H9 (cell line): ENCODE data around the gene ETHE1. TPM values are rescaled to one million over a fixed set of nuclear protein-coding genes. Genes with fewer than 3 reads are reported as not detected.

Experiments used
- DNase-seq: peaks from one replicate; pipeline ENCODE4 v3.0.0-alpha.2; 2017
- H2AFZ ChIP-seq: one replicate; pipeline ENCODE4 v1.6.1; 2013; ENCODE audit warnings: mild to moderate bottlenecking, low read length, control low read depth, moderate library complexity
- H2AK5ac ChIP-seq: 2 replicates; pipeline ENCODE4 v1.6.1; 2013; ENCODE audit warnings: low read length, control low read depth, mixed read lengths; ENCODE audit not compliant: insufficient read length
- H2BK120ac ChIP-seq: one replicate; pipeline ENCODE4 v1.6.1; 2013; ENCODE audit warnings: low read depth, mild to moderate bottlenecking, low read length, control low read depth, inconsistent platforms; ENCODE audit not compliant: poor library complexity, severe bottlenecking
- H2BK12ac ChIP-seq: 2 replicates; pipeline ENCODE4 v1.6.1; 2013; ENCODE audit warnings: low read length, control low read depth, mixed read lengths, low read depth; ENCODE audit not compliant: insufficient read length
- H2BK15ac ChIP-seq: 2 replicates; pipeline ENCODE4 v1.6.1; 2013; ENCODE audit warnings: low read depth, low read length, control low read depth
- H2BK20ac ChIP-seq: one replicate; pipeline ENCODE4 v1.6.1; 2013; ENCODE audit warnings: low read depth, mild to moderate bottlenecking, low read length, control low read depth, inconsistent platforms; ENCODE audit not compliant: poor library complexity, severe bottlenecking
- H2BK5ac ChIP-seq: 2 replicates; pipeline ENCODE4 v1.6.1; 2013; ENCODE audit warnings: low read length, control low read depth, mixed read lengths; ENCODE audit not compliant: insufficient read length
- H3K14ac ChIP-seq: 2 replicates; pipeline ENCODE4 v1.6.1; 2013; ENCODE audit warnings: low read length, control low read depth; ENCODE audit not compliant: insufficient read depth
- H3K18ac ChIP-seq: 2 replicates; pipeline ENCODE4 v1.6.1; 2013; ENCODE audit warnings: low read depth, mild to moderate bottlenecking, mixed read lengths, low read length, control low read depth; ENCODE audit not compliant: insufficient read length
- H3K23ac ChIP-seq: 2 replicates; pipeline ENCODE4 v1.6.1; 2013; ENCODE audit warnings: low read length, control low read depth, mixed read lengths, low read depth; ENCODE audit not compliant: insufficient read length
- H3K23me2 ChIP-seq: 2 replicates; pipeline ENCODE4 v1.6.1; 2013; ENCODE audit warnings: low read depth, mild to moderate bottlenecking, mixed read lengths, low read length, control low read depth; ENCODE audit not compliant: insufficient read length, poor library complexity, severe bottlenecking
- H3K27ac ChIP-seq: 2 replicates; pipeline ENCODE4 v1.5.1; 2013; ENCODE audit warnings: low read length, control low read depth, mixed read lengths, low read depth; ENCODE audit not compliant: insufficient read length
- H3K27me3 ChIP-seq: 2 replicates; pipeline ENCODE4 v1.6.1; 2013; ENCODE audit warnings: low read length, control low read depth, inconsistent platforms; ENCODE audit not compliant: insufficient read depth
- H3K4ac ChIP-seq: 2 replicates; pipeline ENCODE4 v1.6.1; 2013; ENCODE audit warnings: low read depth, mild to moderate bottlenecking, control low read depth, inconsistent platforms, low read length, moderate library complexity
- H3K4me1 ChIP-seq: 2 replicates; pipeline ENCODE4 v1.6.1; 2013; ENCODE audit warnings: low read length, control low read depth, inconsistent platforms; ENCODE audit not compliant: insufficient read depth
- H3K4me2 ChIP-seq: 2 replicates; pipeline ENCODE4 v1.6.1; 2013; ENCODE audit warnings: low read length, control low read depth, mixed read lengths; ENCODE audit not compliant: insufficient read length, insufficient read depth
- H3K56ac ChIP-seq: 2 replicates; pipeline ENCODE4 v1.6.1; 2013; ENCODE audit warnings: low read depth, mild to moderate bottlenecking, mixed read lengths, low read length, control low read depth; ENCODE audit not compliant: insufficient read length
- H3K79me1 ChIP-seq: 2 replicates; pipeline ENCODE4 v1.6.1; 2013; ENCODE audit warnings: low read depth, mild to moderate bottlenecking, moderate library complexity, low read length, control low read depth, inconsistent platforms; ENCODE audit not compliant: insufficient read depth, poor library complexity, severe bottlenecking
- H3K79me2 ChIP-seq: 2 replicates; pipeline ENCODE4 v1.6.1; 2013; ENCODE audit warnings: low read length, control low read depth, inconsistent platforms; ENCODE audit not compliant: insufficient read depth
- H3K9ac ChIP-seq: 2 replicates; pipeline ENCODE4 v1.6.1; 2013; ENCODE audit warnings: low read length, control low read depth, mixed read lengths; ENCODE audit not compliant: insufficient read length; ENCODE audit errors: extremely low read depth
- H3K9me3 ChIP-seq: one replicate; pipeline ENCODE4 v1.6.1; 2013; ENCODE audit warnings: low read depth, low read length, inconsistent platforms; ENCODE audit not compliant: control insufficient read depth
- H3T11ph ChIP-seq: one replicate; pipeline ENCODE4 v1.6.1; 2013; ENCODE audit warnings: mild to moderate bottlenecking, low read length, control low read depth, inconsistent platforms
- H4K20me1 ChIP-seq: one replicate; pipeline ENCODE4 v1.6.1; 2013; ENCODE audit not compliant: control insufficient read depth, insufficient read length, insufficient read depth
- H4K5ac ChIP-seq: 2 replicates; pipeline ENCODE4 v1.6.1; 2013; ENCODE audit warnings: low read depth, mild to moderate bottlenecking, mixed read lengths, low read length, control low read depth; ENCODE audit not compliant: insufficient read length
- H4K8ac ChIP-seq: replicated peaks from 2 replicates; pipeline ENCODE4 v1.6.1; 2013; ENCODE audit warnings: low read length, control low read depth, mixed read lengths, low read depth; ENCODE audit not compliant: insufficient read length
- H4K91ac ChIP-seq: 2 replicates; pipeline ENCODE4 v1.6.1; 2013; ENCODE audit warnings: low read depth, mild to moderate bottlenecking, moderate library complexity, mixed read lengths, low read length, control low read depth; ENCODE audit not compliant: insufficient read length
- H3K27ac Mint-ChIP-seq, 3 experiments: 2 replicates in 2 of 3; 3 replicates in 1 of 3; pipeline ENCODE4 v1.8.0; 2020 to 2021; ENCODE audit warnings: mixed read lengths in 3 of 3, mild to moderate bottlenecking in 1 of 3, moderate library complexity in 1 of 3
- H3K27me3 Mint-ChIP-seq: 2 replicates; pipeline ENCODE4 v1.8.0; 2021; ENCODE audit warnings: low read depth, mild to moderate bottlenecking, moderate library complexity, mixed read lengths
- H3K36me3 Mint-ChIP-seq, 3 experiments: 2 replicates in 2 of 3; 3 replicates in 1 of 3; pipeline ENCODE4 v1.8.0; 2020 to 2021; ENCODE audit warnings: low read depth in 3 of 3, mixed read lengths in 3 of 3; ENCODE audit not compliant: insufficient read depth in 1 of 3
- H3K4me1 Mint-ChIP-seq, 2 experiments: 2 replicates each; pipeline ENCODE4 v1.8.0; 2020; ENCODE audit warnings: mixed read lengths in 2 of 2
- H3K4me3 Mint-ChIP-seq, 2 experiments: 2 replicates in 1 of 2; 3 replicates in 1 of 2; pipeline ENCODE4 v1.8.0; 2020 to 2021; ENCODE audit warnings: mild to moderate bottlenecking in 2 of 2, mixed read lengths in 2 of 2, moderate library complexity in 1 of 2
- H3K9me3 Mint-ChIP-seq, 2 experiments: 2 replicates in 1 of 2; 3 replicates in 1 of 2; pipeline ENCODE4 v1.8.0; 2020; ENCODE audit warnings: mild to moderate bottlenecking in 2 of 2, mixed read lengths in 2 of 2, moderate library complexity in 1 of 2
- CTCF ChIP-seq: fragments of 200-600 bp; sonication (generic); conservative IDR thresholded peaks from 3 replicates; pipeline ENCODE4 v1.8.0; 2021; ENCODE audit warnings: antibody characterized with exemption, mild to moderate bottlenecking
- WGBS: extraction: QIAGEN DNeasy Blood & Tissue Kit; methylation state at CpG from one replicate; pipeline ENCODE4 v1.1.7; 2013; ENCODE audit warnings: missing lambda C conversion rate, low lambda C conversion rate, mixed read lengths; ENCODE audit not compliant: insufficient read length; ENCODE audit errors: extremely low coverage; 5-methylcytosine and 5-hydroxymethylcytosine counted together
- total RNA-seq: library from RNA; stranded (reverse); gene quantifications from 2 replicates; pipeline ENCODE4 v1.2.1, GENCODE V29; 2021

Gene ETHE1
- total RNA-seq, 1 experiment from 2014 or later = 18.8 TPM

GRCh38 chr19:43460362-43461016, 66.5 kb downstream of the ETHE1 start:
- H3K27me3 ChIP-seq = no peaks in the 10 kb centered on the region; the same call in 1 of the 2 replicates
- H4K8ac ChIP-seq = no peak overlapping the region
- no peak overlapping the region for H3K4me2 ChIP-seq
- H3K9me3 Mint-ChIP-seq = no peaks in the 10 kb centered on the region
- no peak overlapping the region for H2BK12ac ChIP-seq
- no peaks in the 10 kb centered on the region; the same call in 1 of the 2 replicates for H3K4me1 ChIP-seq
- no peak overlapping the region; a peak in 1 of 7 replicates for H3K27ac Mint-ChIP-seq
- H3K14ac ChIP-seq = no peak overlapping the region
- H3T11ph ChIP-seq = no peak overlapping the region
- no peak overlapping the region for H2BK120ac ChIP-seq
- H4K5ac ChIP-seq = no peak overlapping the region
- H3K27ac ChIP-seq = no peak overlapping the region
- peaks cover 40% of the 10 kb centered on the region for H3K27me3 Mint-ChIP-seq
- H4K20me1 ChIP-seq = no peaks in the 10 kb centered on the region
- no peaks in the 10 kb centered on the region; a peak in 2 of 7 replicates for H3K36me3 Mint-ChIP-seq
- no peaks in the 10 kb centered on the region for H3K79me1 ChIP-seq
- WGBS = no CpG with 5 or more reads among the region's 16 CpGs
- H3K9me3 ChIP-seq = no peaks in the 10 kb centered on the region
- H3K9ac ChIP-seq = no peak overlapping the region
- H2AFZ ChIP-seq = no peak overlapping the region
- no peak overlapping the region for H2BK5ac ChIP-seq
- no peak overlapping the region for H3K56ac ChIP-seq
- no peak overlapping the region for H3K4me3 Mint-ChIP-seq
- peaks cover 10 to 18% of the 10 kb centered on the region in 2 experiments for H3K4me1 Mint-ChIP-seq
- TF ChIP-seq CTCF = no peak
- no peak overlapping the region for H3K18ac ChIP-seq
- H3K4ac ChIP-seq = no peak overlapping the region
- H2BK20ac ChIP-seq = no peak overlapping the region
- no peak overlapping the region for H4K91ac ChIP-seq
- no peak overlapping the region for H2AK5ac ChIP-seq
- H3K23ac ChIP-seq = no peak overlapping the region
- no peak for DNase-seq
- H3K79me2 ChIP-seq = no peaks in the 10 kb centered on the region
- H3K23me2 ChIP-seq = peaks cover 11% of the 10 kb centered on the region
- H2BK15ac ChIP-seq = no peak overlapping the region
